Measurements from ENCODE around the gene MYCN. TPM values are rescaled to one million over a fixed set of nuclear protein-coding genes. Genes with fewer than 3 reads are reported as not detected.
A peak's percentile ranks its signal among the peaks of the same experiment; 100 is the strongest.

MYCN gene
- total RNA-seq, 1 experiment from 2014 or later: 68.3 TPM

- TF ChIP-seq FOXP4 (CRISPR knock-in tag; IDR thresholded peaks at IDR 0.05) (0 out of 2 replicates have a peak, but pooled peaks have one; percentile 1), CREM (CRISPR knock-in tag; IDR thresholded peaks at IDR 0.05) (peak; percentile 54; the same call in 1 of the 2 replicates), TEAD1 (CRISPR knock-in tag; IDR thresholded peaks at IDR 0.05) (0 out of 2 replicates have a peak, but pooled peaks have one; percentile 37), ZNF416 (CRISPR knock-in tag; IDR thresholded peaks at IDR 0.05) (no peak), E2F1 (CRISPR knock-in tag; IDR thresholded peaks at IDR 0.05) (no peak)
Observed at GRCh38 chr2:15938803-15939555, 1.4 kb upstream of the MYCN start (continued).

GRCh38 chr2:15939556-15939853 is 845 bp upstream of the MYCN start:
- Mint-ChIP-seq H3K9me3 (peaks cover 5% of the 10 kb centered on the region; the same call in 1 of the 2 replicates), H3K4me1 (peaks cover 51% of the 10 kb centered on the region), H3K27ac (0 out of 2 replicates have a peak overlapping the region, but pooled peaks have one; percentile 75), H3K36me3 (peaks cover 27% of the 10 kb centered on the region), H3K27me3 (ENCODE audit: low read depth) (no peaks in the 10 kb centered on the region), H3K4me3 (peak overlapping the region; percentile 94)
- DNase-seq (ENCODE audit: low spot score): peak; percentile 82
- ChIA-PET POLR2A (interaction anchor here (0.7 to 4.3 kb wide), 11 partner anchors 14 to 381 kb away, joined by 3 to 30 read pairs (median 4); no protein-coding TSS in a partner anchor), CTCF (interaction anchor here (0.6 to 4.2 kb wide), 70 partner anchors 8 to 818 kb away, joined by 3 to 55 read pairs (median 5); no protein-coding TSS in a partner anchor)
- ATAC-seq: peak; percentile 14
- TF ChIP-seq ZBTB21 (CRISPR knock-in tag; IDR thresholded peaks at IDR 0.05; ENCODE audit: borderline replicate concordance): no peak
- TF ChIP-seq ETV6 (CRISPR knock-in tag; IDR thresholded peaks at IDR 0.05): no peak
- TF ChIP-seq TCF7 (CRISPR knock-in tag; IDR thresholded peaks at IDR 0.05; ENCODE audit: low read depth): no peak
- no peak for TF ChIP-seq E2F5 (CRISPR knock-in tag; IDR thresholded peaks at IDR 0.05)
- TF ChIP-seq MAX (CRISPR knock-in tag; IDR thresholded peaks at IDR 0.05): no peak
- TF ChIP-seq ZNF138 (CRISPR knock-in tag; conservative IDR thresholded peaks at IDR 0.05): 0 out of 2 replicates have a peak, but pooled peaks have one; percentile 42
- TF ChIP-seq MLX (CRISPR knock-in tag; IDR thresholded peaks at IDR 0.05): no peak
- TF ChIP-seq CREM (CRISPR knock-in tag; IDR thresholded peaks at IDR 0.05): no peak
- TF ChIP-seq ARID4B (CRISPR knock-in tag; IDR thresholded peaks at IDR 0.05; ENCODE audit: borderline replicate concordance): no peak
- no peak for TF ChIP-seq MYBL2 (CRISPR knock-in tag; IDR thresholded peaks at IDR 0.05)
- TF ChIP-seq JUN (CRISPR knock-in tag; IDR thresholded peaks at IDR 0.05): no peak
- TF ChIP-seq RELA (CRISPR knock-in tag; IDR thresholded peaks at IDR 0.05; ENCODE audit: borderline replicate concordance): no peak
- no peak for TF ChIP-seq NR1H2 (CRISPR knock-in tag; IDR thresholded peaks at IDR 0.05)
- TF ChIP-seq ESRRA (CRISPR knock-in tag; IDR thresholded peaks at IDR 0.05; ENCODE audit: borderline replicate concordance): no peak
- no peak for TF ChIP-seq AFF4 (CRISPR knock-in tag; IDR thresholded peaks at IDR 0.05; ENCODE audit: borderline replicate concordance)
- TF ChIP-seq FOXK1 (CRISPR knock-in tag; IDR thresholded peaks at IDR 0.05): 0 out of 2 replicates have a peak, but pooled peaks have one; percentile 24
- no peak for TF ChIP-seq TEAD4 (CRISPR knock-in tag; IDR thresholded peaks at IDR 0.05)

Measured in WTC11 (cell line).